T-helper 1 cell (primary cell): ENCODE results near the gene DRC7.
"Not testable (repeated sequence)": the region's sequence is repeated elsewhere in the genome, so short reads cannot be mapped to it uniquely, and the experiment has no call there.

Source experiments
- DNase-seq, 5 donors: peaks; one replicate each; pipeline ENCODE4 v3.0.0-alpha.2; 2012 to 2020

The DRC7 gene

DNA sequence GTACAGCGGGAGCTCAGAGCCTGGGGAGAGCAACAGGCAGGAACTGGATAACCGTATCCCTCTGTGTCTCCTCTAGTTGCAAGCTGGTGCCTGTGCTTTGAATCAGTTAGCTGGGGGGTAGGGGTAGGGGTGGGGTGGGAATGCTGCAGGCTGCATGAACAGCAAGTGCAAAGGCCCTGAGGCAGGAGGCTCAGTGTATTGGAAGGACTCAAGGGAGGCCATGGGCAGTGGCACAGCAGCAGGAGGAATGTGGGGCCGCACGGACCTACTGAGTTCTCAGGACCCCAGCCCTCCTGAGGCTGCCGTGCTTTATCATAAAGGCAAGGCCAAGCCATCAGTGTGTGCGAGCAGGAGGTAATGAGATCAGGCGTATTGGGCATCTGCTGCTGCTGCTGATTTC lies 44.2 kb downstream of the DRC7 start:
- DNase-seq: no peak

DNA sequence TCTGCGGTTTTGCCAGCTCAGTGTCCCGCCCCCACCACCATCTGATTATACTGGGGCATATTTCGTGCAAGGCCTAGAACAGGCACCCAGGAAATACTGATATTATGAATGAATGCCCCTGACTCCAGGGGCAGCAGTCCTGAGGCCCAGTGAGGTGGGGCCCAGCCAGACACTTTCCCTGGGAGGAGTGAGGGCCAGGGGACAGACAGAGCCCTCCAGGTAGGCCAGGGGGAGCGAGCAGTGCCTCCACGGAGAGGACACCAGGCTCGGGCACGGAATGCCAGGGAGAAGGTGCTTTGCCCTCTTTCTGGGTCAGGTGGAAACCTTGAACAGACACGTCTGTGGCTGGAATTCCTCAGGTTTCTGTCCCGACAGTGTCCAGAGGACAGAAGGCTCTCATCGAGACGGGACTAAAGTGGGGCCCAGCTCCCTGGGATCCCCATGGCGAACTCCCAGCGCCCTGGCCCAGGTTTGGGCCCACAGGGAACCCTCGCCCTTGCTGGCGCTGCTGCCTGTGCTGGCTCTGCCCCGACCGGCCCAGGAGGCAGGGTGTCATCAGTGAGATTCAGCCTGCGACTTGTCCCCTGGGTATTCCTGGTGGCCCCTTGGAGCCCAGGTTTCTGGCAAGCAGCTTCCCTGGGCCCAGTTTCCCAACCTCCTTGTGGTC lies 45.3 kb downstream of the DRC7 start:
- no peak for DNase-seq

DNA sequence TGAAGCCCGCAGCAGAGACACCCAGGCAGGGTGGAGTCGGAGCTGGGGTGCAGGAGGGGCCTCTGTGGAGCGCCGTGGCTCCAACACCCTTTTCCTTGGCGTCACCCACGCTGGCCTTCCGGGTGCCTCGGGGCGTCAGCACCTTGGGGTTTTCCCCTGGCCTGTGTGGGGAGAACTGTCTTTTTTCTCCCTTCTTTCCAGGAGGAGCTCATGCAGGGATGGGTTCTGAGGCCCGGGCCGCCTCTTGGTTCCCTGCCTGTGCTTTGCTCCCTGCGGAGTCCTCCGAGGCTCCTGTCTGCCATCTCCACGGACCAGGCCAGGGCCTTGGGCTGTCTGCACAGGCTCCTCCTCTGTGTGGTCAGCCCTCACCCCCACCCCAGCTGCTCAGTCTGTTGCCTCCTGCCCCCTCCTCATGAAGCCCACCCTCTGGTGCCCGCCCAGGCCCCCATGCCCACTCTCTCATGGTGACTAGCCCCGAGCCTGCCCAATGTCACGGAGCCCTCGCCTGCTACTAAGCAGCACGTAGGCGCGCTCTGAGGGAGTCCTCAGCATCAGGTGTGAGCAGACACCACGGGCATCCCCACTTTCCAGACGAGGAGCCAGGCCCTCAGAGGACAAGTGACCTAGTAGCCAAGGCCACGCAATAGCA lies 45.9 kb downstream of the DRC7 start:
- no peak for DNase-seq

DNA sequence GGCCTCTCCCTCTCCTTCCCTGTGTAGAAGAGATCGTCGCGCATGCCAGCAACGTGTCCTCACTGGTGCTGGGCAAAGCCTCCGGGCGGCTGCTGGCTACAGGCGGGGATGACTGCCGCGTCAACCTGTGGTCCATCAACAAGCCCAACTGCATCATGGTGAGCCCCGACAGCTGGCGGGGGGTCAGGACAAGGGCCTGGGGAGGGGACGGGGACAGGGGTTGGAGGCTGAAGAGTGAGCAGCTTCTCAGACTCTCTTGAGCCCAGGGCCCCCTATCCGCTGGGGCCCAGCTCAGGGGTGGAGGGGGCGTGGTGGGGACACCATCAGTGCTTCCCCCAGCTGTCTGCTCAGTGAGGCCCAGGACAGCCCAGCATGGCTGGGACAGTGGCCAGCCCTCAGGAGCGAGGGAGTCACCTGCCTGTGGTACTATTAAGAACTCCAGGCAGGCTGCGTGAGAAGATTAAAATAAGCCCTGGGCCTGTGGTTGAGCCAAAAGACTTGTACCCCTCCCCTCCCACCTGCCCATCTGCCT lies 47.1 kb downstream of the DRC7 start:
- no peak for DNase-seq

DNA sequence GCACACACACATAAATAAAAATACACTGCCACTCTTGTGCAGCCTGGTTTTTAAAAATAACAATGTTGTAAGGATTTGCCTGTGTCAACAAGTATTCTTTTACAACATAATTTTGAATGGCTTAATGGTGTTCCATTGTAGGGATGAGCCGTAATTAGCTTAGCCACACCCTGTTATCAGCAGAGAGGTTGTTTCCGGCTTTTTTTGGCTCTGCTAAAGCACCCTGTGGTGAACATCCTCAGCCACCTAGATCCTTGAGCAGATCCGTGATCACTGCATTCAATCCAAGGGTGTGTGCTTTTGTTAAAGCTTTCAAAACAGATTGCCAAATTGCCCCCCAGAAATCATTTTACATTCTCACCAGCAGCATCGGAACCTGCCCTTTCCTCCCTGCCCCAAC lies 47.9 kb downstream of the DRC7 start:
- DNase-seq: no peak

DNA sequence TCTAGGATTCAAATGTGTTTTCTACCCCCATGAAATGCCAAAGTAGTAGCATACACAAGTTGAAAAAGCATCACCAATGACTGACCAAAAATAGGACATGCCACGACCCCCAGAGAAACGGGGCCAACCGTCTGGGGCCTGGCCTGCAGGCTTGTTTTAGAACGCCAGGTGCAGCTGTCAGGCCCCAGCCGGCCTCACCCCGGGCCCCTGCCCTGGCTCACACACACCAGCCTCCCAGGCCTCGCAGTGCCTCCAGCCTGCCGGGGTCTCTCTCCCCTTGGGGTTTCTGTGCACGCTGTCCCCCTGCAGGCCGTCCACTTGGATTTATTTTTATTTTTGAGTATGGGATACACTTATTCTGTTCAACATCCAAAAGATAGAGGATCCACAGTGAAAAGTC lies 48.9 kb downstream of the DRC7 start:
- no peak for DNase-seq

DNA sequence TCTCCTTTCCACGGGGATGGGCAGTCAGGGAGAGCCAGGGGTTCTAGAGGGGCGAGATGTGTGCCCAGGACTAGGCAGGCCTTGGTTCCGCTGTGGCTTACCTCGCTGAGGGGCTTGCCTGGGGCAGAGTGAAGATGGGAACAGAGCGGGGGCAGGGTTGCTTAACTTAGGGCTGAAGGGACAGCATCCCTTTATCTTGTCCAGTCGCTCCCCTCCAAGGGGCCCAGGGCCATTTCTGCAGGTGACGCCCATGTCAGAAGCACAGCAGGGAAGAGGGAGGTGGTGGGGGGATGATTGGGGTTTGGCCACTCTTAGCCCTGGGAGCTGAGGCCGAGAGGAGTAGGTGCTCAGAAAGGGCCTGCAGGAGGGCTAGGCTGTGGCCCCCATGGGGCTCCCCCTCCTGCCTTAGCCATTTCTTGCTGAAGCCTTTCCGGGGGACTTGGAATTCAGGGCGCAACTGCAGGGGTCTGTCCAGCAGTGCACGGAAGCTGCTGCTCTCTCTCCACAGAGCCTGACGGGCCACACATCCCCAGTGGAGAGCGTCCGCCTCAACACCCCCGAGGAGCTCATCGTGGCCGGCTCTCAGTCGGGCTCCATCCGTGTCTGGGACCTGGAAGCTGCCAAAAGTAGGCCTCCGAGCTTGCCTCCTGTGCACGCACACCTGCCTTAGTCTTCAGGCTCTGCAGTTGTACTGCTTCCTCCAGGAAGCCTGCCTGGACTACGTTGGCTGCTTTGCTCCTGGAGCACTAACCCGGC lies 49.5 kb downstream of the DRC7 start:
- DNase-seq: no peak

DNA sequence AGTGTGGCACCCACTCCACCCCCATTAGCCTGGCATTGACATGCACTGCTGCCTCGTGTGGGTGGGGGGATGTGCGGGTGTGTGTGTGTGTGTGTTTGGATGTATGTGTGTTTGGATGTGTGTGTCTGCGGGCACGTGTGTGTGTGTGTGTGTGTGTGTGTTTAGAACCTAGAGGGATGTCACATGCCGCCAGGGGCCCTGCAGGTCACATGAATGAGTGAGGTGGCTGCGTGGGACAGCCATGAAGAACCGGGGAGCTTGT lies 50.0 kb downstream of the DRC7 start:
- DNase-seq: no peak

DNA sequence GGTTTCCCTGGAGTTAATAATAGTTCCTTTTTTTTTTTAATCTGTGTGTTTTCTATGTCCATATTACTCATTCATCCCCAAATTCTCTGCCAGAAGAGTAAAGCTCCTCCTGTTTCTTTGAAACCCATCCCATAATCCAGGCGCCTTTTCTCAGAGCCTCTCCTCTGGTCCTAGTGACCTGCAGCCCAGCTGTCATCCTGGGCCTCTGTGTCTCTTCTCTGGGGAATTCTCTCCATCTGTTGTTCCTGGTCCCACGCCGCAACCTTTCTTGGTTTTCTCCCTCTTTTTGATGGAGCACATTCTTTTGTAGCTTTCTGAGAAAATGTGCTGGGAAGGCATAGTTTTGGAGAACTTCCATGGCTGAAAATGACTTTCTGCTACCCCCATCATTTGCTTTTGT lies 51.2 kb downstream of the DRC7 start:
- no peak for DNase-seq

DNA sequence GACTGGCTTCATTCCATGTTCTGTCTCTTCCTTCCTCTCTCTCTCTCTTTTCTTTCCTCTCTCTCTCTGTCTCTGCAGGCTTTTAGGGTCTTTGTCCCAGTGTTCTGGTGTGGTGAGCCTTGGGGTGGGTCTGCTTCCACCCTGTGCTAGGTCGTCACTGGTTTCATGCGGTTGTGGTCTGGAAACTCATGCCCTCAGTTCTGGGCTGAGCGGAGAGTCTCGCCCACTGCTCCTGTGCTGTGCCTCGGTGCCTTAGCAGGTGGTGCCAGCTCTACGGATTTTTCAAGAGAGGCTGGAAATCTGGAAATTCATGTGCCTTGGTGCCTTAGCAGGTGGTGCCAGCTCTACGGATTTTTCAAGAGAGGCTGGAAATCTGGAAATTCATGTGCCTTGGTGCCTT lies 51.7 kb downstream of the DRC7 start:
- not testable (repeated sequence) for DNase-seq

DNA sequence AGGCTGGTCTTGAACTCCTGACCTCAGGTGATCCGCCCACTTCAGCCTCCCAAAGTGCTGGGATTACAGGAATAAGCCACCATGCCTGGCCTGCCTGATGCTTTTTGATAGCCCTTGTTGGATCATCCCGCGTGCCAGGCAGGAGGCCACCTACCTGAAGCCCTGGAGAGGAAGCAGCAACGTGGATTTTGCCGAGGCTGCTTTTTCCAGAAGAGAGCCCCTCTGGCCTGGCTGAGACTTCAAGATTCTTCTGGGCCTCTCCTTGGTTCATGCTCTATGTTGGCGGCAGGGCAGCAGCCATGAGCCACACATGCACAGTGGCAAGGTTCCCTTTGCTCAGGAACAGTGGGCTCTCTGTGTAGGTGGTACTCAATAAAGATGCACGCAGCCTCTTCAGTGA lies 52.5 kb downstream of the DRC7 start:
- no peak for DNase-seq

DNA sequence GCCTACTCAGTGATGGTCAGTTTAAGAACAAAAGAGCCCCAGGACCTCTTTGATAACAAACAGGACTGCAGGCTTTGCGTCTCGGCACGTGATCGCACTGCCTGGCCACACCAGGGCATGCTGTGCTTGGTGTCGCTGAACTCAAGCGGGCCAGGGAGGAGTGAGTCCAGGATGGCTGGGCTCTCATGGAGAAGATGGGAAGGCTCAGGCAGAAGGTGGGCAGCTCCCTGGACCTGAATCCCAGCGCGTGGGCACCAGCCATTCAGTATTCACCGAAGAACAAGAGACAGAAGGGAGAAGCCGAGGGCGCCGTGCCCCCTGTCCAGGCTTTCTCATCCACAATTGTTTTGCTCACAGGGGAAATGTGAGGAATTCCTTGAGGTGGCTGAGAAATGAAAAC lies 52.9 kb downstream of the DRC7 start:
- DNase-seq: no peak

DNA sequence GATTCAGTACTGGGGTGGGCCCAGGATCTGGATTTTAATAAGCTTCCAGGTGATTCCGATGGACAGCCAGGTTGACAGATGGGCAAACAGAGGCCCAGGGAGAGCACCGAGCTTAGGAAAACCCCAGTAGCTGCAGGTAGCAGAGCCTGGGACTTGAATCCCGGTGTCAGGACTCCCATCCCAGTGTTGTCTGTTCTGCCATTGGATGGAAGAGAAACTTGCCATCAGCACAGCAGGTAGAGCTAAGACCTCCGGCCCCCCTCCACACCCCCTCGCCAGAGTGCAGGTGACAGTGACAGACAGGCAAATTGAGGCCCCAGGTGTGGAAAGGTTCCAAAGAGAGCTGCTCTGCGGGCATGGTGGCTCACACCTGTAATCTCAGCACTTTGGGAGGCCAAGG lies 53.4 kb downstream of the DRC7 start:
- no peak for DNase-seq

DNA sequence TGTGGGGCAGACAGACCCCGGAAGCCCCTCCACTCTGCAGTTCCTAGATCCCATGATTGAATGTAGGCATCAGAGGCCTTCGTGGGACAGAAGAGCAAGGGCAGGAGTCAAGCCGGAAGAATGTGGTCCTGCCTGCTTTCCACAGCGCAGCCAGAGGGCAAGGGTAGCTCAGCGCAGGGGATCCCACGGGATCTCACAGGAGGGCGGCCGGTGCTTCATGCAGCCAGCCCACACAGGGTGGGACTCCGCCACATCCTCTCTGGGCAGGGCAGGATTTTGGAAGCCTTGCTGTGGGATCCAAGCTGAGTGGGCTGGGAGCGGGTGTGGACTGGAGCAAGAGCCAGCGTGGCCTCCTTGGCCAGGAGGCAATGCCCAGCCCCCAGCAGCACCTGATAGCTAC lies 54.0 kb downstream of the DRC7 start:
- no peak for DNase-seq

DNA sequence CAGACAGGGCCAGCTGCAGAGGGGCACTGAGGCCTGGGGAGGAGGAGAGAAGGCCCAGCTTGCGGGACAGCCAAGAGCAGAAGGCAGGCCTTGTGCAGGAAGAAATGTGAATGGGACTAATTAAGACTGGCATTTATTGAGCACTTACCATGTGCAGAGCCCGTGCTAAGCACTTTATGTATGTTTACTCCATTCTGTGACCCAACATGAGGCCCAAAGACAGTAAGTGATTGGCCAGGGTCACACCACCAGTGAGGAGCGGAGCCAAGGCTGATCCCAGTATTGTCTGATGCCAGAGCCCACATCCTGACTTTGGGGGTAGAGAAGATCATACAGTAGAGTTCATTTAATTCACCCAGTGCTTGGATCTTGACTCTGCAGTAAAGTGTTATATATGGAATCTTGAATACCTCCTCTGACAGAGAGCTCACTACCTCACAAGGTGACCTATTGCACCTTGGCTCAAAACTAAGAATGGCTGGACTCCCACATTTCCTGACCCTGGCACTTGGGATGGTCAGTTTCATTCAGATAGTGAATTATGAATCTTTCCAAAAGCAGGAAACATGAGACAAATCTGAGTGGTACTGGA lies 54.6 kb downstream of the DRC7 start:
- DNase-seq: no peak

DNA sequence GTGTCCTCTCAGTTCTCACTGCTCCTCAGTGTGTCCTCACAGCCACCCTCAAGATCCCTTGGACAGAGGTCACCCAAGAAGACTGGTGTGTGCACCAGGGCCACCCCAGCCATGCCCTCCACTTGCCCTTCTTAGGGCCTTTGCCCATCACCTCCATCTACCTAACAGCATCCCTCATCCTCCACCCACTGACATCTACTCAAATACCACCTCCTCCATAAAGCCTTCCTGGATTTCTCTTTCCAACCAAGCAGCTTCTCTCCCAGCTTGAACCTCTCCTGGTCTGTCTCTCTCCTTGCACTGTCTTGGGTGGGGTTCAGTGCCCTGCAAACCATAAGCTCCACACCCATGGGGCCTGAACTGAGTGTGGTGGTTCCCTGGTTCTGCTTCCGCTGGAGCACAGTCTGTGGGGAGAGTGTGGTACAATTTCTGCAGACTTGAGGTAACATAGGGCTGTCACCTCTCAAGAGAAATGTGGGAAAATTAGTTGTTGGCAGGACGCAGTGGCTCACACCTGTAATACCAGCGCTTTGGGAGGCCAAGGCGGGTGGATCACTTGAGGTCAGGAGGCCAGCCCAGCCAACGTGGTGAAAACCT lies 55.3 kb downstream of the DRC7 start:
- no peak for DNase-seq

DNA sequence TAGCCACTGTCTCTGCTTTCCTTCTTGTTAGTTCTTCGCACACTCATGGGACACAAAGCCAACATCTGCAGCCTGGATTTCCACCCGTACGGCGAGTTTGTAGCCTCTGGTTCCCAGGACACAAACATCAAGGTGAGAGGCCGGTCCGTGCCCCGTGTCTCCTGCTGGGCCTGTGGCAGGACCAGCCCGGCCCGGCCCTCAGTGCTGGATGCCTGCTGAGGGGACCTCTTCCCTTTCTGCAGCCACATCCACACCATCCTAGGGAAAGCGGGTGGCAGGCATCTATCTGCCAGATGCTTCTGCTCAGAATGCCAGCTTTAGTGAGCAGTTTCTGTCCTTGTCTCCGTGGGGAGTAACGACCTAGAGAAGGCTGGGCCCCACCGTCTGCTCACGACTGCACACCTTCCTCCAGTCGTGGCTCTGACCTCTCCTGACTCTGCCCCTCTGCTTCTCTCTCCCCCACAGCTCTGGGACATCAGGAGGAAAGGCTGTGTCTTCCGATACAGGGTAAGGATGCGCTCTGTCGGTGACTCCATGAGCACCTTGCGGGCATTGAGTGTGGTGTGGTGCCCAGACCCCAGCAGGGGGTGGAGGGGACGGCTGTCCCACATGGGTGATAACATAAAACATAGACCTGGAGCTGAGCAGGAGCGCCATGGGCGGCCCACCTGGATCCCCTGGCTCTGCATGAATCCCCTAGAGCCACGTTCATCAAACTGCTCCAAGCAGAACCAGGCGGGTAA lies 56.4 kb downstream of the DRC7 start:
- no peak for DNase-seq

DNA sequence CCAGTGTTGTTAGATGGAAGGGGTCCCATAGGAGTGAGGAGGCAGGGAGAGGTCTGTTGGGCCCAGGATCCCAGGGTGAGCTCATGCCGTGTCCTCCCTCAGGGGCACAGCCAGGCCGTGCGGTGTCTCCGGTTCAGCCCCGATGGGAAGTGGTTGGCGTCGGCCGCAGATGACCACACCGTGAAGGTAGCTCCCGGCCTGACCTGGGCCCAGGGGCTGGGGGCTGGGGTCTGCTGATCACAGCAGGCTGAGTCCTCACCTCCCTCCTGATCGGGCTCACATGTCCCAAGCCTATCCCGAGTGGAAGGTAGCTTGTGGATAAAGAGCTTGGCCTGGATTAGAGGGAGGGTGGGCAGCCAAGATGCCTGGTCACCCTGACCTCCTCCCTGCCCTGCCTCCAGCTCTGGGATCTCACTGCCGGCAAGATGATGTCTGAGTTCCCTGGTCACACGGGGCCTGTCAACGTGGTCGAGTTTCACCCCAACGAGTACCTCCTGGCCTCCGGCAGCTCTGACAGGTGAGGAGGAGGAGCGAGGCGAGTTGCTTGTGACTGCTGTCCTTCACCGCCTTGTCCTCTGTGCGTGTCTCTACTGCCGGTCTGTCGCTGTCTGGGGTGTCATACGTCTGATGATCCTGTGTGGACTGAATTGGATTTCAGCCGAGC lies 57.1 kb downstream of the DRC7 start:
- DNase-seq: no peak

DNA sequence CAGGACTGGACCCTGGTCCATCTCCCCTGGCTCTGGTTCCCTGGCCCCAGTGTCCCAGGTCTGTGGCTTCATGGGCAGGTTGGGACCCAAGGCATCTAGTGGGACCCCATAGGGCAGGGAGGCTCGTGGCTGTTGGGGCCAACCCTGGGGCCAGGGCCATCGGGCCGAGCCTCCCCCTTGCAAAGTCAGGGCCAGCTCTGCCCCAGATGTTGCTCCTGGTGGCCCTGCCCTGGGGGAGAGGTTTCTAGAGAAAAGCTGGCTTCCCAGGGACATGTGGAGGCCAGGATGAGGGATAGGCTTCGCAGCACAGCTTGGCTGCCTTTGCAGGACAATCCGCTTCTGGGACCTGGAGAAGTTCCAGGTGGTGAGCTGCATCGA lies 57.6 kb downstream of the DRC7 start:
- no peak for DNase-seq

DNA sequence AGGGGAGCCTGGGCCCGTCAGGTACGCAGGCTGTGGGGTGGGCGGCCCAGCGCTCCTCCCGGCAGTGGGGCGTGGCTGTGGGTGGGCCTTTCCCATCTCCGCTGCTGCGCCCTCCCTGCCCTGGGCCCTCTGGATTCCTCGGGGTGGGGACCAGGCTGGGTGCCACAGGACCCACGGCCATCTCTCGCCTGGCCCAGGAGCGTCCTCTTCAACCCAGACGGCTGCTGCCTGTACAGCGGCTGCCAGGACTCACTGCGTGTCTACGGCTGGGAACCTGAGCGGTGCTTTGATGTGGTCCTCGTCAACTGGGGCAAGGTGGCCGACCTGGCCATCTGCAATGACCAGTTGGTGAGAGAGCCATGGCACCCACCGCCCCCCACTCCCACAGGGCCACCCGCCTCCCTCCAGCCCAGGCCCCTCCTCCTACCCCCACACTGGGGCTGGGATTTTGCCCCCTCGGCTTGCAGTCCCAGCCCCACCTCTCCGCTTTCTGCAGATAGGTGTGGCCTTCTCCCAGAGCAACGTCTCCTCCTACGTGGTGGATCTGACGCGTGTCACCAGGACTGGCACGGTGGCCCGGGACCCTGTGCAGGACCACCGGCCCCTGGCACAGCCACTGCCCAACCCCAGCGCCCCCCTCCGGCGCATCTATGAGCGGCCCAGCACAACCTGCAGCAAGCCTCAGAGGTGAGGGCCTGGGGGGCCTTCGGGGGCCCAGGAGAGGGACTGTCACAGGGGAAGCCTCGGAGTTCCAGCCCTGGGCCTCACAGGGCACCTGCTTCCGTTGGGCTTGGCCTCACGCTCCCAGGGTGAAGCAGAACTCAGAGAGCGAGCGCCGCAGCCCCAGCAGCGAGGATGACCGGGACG lies 58.2 kb downstream of the DRC7 start:
- DNase-seq: no peak
